Muscle of leg (tissue), 11 donors: ENCODE data around the gene LGALS3BP. TPM values are rescaled to one million over a fixed set of nuclear protein-coding genes. Genes with fewer than 3 reads are reported as not detected.
"Not testable (repeated sequence)": the region's sequence is repeated elsewhere in the genome, so short reads cannot be mapped to it uniquely, and the experiment has no call there.

Experiments used
- DNase-seq: peaks from one replicate; pipeline ENCODE4 v3.0.0; 2013
- H3K27ac ChIP-seq: one replicate; pipeline ENCODE4 v1.5.1; 2013; ENCODE audit warnings: mild to moderate bottlenecking, low read length, control low read depth
- H3K27me3 ChIP-seq: one replicate; pipeline ENCODE4 v1.6.1; 2013; ENCODE audit warnings: low read length; ENCODE audit not compliant: control insufficient read depth, insufficient read depth
- H3K36me3 ChIP-seq: one replicate; pipeline ENCODE4 v1.6.1; 2013; ENCODE audit warnings: low read length; ENCODE audit not compliant: control insufficient read depth, insufficient read depth
- H3K4me1 ChIP-seq: one replicate; pipeline ENCODE4 v1.6.1; 2013; ENCODE audit warnings: low read length; ENCODE audit not compliant: control insufficient read depth, insufficient read depth
- H3K4me3 ChIP-seq: one replicate; pipeline ENCODE4 v1.5.1; 2013; ENCODE audit warnings: low read length, control low read depth
- H3K9me3 ChIP-seq: replicated peaks from 2 replicates; pipeline ENCODE4 v1.6.1; 2013; ENCODE audit warnings: low read depth, low read length; ENCODE audit not compliant: control insufficient read depth
- WGBS: methylation state at CpG from one replicate; pipeline ENCODE4 v1.1.5; 2013; ENCODE audit warnings: missing lambda C conversion rate; ENCODE audit not compliant: insufficient coverage; 5-methylcytosine and 5-hydroxymethylcytosine counted together
- polyA plus RNA-seq, 8 donors: library from polyadenylated mRNA; unstranded; fragments of 120-200 nt; gene quantifications; one replicate each; pipeline versions ENCODE4 v1.2.1 to v1.2.3, GENCODE V29; 2013; ENCODE audit warnings: inconsistent platforms in 1 of 8, low replicate concordance in 1 of 8; ENCODE audit not compliant: insufficient read length in 8 of 8, insufficient read depth in 1 of 8
- total RNA-seq: library from RNA; stranded (reverse); fragments of 120-200 nt; gene quantifications from one replicate; pipeline ENCODE4 v1.2.4, GENCODE V29; 2013

The LGALS3BP gene
- total and polyA plus RNA-seq, 9 donors = 31.9 to 78.6 (median 57.4) TPM

DNA sequence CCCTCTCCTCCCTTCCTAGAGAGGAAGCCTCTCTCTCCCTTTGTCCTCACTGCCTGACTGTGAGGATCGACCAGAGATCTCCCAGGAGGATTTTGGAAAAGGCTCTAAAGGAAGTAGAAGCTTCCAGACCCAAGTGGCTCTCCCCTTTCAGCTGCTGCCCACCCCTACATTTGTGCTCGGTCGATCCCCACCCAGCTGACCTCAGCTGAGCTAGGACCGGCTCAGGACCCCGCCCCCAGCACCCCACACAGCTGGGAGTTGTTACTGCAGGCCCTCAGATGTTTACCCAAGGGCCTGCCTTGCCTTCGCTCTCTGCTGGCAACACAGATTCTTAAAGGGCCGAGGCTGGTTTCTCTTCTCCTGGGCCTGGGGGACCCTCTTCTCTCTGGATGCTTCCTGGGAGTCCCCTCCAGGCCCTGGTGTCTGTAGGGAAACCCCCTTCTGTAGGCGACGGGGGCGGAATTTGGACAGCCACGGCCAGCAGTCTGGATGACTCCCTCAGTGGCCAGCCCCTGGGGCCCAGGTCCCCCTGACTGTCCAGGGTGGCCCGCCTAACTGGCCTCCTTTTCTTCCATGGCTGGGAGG lies 27.7 kb downstream of the LGALS3BP start:
- Histone ChIP-seq H3K9me3 (peaks cover 15% of the 10 kb centered on the region), H3K36me3 (no peaks in the 10 kb centered on the region), H3K27ac (peak overlapping the region; percentile 42), H3K4me3 (no peak overlapping the region), H3K27me3 (peaks cover 6% of the 10 kb centered on the region), H3K4me1 (peaks cover 27% of the 10 kb centered on the region)
- WGBS = 33% methylated on average over 10 of the region's 12 CpGs
- DNase-seq = peak; percentile 76

DNA sequence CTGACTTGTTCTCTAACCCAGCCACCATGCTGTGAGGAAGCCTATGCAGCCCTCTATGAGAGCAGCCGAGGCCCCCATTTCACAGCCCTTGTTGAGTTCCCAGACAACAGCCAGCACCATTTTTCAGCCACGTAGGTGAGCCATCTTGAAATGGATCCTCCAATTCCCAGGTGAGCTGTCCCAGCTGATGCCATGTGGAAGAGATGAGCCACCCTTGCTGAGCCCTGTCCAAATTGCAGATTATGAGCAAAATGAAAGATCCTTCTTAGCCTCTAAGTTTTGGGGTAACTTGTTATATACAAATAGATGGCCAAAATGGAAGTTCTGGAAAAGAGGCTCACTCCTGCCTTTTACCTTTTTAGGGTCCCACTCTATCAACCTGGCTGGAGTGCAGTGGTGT lies 28.9 kb downstream of the LGALS3BP start:
- Histone ChIP-seq H3K4me1 (peaks cover 27% of the 10 kb centered on the region), H3K27ac (no peak overlapping the region), H3K36me3 (no peaks in the 10 kb centered on the region), H3K27me3 (peaks cover 5% of the 10 kb centered on the region), H3K4me3 (no peak overlapping the region), H3K9me3 (peaks cover 15% of the 10 kb centered on the region)
- WGBS = 100% methylated on average over 2 of the region's 2 CpGs
- DNase-seq = no peak

DNA sequence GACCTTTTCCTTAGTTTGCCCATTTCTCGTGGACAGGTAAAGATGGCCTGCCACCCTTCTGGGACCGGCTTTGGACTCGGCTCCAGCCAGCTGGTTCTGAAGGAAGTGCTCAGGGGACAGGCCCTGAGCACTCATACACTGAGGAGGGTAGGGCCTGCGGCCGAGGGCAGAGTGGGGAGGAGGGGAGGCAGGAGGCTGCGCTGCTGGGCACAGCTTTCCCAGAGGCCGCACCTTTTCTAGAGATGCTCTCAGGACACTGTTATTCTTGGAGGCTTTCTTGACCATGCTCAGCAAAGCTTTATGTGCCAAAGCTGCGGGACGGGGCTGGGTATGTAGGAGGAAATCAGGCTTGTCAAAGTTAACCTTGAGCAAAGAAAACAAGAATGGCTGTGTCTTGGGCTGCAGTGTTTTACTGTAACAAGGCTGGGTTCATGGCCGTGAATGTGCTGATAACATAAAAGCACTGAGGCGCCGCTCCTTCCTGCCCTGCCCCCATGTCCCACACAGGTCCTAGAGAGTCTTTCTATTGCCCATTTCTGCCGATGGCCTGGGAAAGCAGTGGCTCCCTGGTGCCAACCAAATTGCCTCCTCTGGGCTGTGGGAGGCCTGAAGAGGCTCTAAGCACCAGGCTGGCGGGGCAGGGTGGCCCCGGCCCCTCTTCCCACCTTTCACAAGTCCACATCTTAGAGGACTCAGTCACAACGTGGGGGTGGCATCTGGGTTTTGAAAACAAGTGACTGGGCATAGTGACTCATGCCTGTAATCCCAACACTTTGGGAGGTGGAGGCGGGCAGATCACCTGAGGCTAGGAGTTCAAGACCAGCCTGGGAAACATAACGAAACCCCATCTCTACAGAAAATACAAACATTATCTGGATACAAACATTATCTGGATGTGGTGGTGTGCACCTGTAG lies 32.2 kb downstream of the LGALS3BP start:
- no peak overlapping the region for H3K27ac ChIP-seq
- DNase-seq = no peak
- H3K36me3 ChIP-seq = no peaks in the 10 kb centered on the region
- WGBS = 68% methylated on average over 12 of the region's 18 CpGs
- H3K4me1 ChIP-seq = peaks cover 14% of the 10 kb centered on the region
- no peaks in the 10 kb centered on the region for H3K27me3 ChIP-seq
- H3K9me3 ChIP-seq = peaks cover 15% of the 10 kb centered on the region
- no peak overlapping the region for H3K4me3 ChIP-seq

DNA sequence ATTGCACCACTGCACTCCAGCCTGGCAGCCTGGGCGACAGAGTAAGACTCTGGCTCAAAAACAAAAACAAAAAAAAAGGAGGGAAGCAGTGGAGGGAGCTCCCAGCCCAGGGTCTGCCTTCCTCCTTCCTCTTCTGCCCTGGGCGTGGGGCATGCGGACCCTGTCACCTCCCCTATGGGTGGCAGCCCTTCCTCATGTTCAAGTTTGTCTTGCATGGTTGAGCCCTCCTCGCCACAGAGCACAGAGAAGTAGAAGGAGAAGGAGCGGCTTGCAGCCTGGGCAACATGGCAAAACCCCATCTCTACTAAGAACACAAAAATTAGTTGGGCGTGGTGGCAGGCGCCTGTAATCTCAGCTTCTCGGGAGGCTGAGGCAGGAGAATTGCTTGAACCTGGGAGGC lies 33.1 kb downstream of the LGALS3BP start:
- H3K36me3 ChIP-seq = no peaks in the 10 kb centered on the region
- peaks cover 15% of the 10 kb centered on the region for H3K9me3 ChIP-seq
- H3K4me1 ChIP-seq = peaks cover 6% of the 10 kb centered on the region
- no peak for DNase-seq
- no peak overlapping the region for H3K4me3 ChIP-seq
- WGBS = 80% methylated on average over 1 of the region's 8 CpGs
- H3K27me3 ChIP-seq = no peaks in the 10 kb centered on the region
- no peak overlapping the region for H3K27ac ChIP-seq

DNA sequence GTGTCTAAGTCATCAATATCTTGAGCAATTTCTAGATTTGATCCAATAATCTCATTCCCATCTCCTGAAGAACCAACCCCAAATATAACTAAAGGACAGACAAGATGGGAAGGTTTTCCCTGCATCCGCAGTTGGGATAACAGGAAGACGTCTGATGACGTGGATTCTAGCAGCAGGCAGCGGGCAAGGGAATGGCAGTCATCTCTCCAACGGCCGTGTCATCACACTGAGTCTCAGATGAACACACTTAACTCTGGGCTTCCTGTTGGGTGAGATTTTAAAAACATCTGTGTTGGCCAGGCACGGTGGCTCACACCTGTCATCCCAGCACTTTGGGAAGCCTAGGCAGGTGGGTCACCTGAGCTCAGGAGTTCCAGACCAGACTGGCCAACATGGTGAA lies 33.6 kb downstream of the LGALS3BP start:
- no peak for DNase-seq
- Histone ChIP-seq H3K27me3 (no peaks in the 10 kb centered on the region), H3K36me3 (no peaks in the 10 kb centered on the region), H3K4me1 (peaks cover 4% of the 10 kb centered on the region), H3K9me3 (peaks cover 13% of the 10 kb centered on the region), H3K27ac (no peak overlapping the region), H3K4me3 (no peak overlapping the region)
- 52% methylated on average over 7 of the region's 7 CpGs for WGBS

DNA sequence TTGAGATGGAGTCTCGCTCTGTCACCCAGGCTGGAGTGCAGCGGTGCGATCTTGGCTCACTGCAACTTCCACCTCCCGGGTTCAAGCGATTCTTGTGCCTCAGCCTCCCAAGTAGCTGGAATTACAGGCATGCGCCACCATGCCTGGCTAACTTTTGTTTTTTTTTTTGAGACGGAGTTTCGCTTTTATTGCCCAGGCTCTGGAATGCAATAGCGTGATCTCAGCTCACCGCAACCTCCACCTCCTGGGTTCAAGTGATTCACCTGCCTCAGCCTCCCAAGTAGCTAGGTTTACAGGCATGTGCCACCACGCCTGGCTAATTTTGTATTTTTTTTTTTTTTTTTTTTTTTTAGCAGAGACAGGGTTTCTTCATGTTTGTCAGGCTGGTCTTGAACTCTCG lies 34.3 kb downstream of the LGALS3BP start:
- H3K4me3 ChIP-seq, DNase-seq, H3K27me3 ChIP-seq, H3K36me3 ChIP-seq, H3K27ac ChIP-seq, H3K9me3 ChIP-seq, H3K4me1 ChIP-seq: not testable (repeated sequence)
- WGBS = 92% methylated on average over 9 of the region's 12 CpGs

DNA sequence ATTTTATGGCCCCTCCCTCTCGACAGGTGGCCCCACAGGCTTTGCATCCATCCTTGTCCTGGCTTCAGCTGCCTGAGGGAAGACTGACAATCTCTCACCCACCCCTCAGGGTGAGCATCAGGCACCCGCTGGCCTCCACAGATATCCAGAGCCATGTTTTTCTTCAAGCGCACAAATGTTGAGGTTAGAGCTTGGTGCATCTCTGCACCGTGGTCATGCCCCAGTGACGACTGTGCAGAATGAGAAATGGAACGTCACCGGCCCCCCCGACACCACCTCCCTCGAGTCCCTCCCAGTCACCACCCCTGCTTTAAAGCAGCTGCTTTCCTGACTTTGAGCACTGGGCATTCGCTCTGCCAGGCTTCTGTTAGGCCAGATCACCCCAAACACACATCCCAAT lies 34.8 kb downstream of the LGALS3BP start:
- Histone ChIP-seq H3K27ac (no peak overlapping the region), H3K27me3 (no peaks in the 10 kb centered on the region), H3K36me3 (no peaks in the 10 kb centered on the region), H3K4me3 (no peak overlapping the region), H3K9me3 (peaks cover 1% of the 10 kb centered on the region), H3K4me1 (peaks cover 11% of the 10 kb centered on the region)
- WGBS = 65% methylated on average over 7 of the region's 10 CpGs
- DNase-seq = no peak

DNA sequence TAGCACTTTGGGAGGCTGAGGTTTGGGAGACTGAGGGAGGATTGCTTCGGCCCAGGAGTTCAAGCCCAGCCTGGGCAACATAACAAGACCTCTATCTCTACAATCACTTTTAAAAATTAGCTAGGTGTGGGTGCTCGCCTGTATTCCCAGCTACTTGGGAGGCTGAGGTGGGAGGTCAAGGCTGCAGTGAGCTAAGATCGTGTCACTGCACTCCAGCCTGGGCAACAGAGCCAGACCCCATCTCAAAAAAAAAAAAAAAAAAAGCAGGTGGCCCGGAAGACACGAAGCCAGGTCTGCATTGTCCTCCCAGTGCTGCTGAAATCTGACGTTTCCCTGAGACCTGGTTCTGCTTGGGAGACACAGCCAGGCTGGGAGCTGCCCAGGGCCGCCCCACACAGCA lies 35.7 kb downstream of the LGALS3BP start:
- WGBS = 78% methylated on average over 2 of the region's 7 CpGs
- DNase-seq = no peak
- no peak overlapping the region for H3K27ac ChIP-seq
- no peaks in the 10 kb centered on the region for H3K27me3 ChIP-seq
- peaks cover 20% of the 10 kb centered on the region for H3K4me1 ChIP-seq
- no peak overlapping the region for H3K4me3 ChIP-seq
- no peaks in the 10 kb centered on the region for H3K36me3 ChIP-seq
- no peaks in the 10 kb centered on the region for H3K9me3 ChIP-seq

DNA sequence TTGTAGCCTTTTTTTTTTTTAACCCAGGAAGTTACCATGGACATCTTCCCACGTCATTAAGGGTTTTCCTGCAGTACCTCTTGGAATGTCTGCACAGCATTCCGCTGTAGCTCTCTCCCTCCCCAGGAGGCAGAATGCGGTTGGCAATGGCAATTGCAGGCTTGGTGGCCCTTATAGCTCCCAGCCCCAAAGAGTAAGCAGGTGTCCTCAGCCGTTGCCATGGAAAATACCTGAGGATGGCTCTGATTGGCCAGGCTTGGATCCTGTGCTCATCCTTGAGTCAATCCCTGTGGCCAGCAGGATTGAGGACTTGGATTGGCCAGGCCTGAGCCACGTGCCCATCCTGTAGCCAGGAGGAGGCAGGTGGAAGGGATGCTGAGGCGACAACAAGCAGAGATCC lies 39.0 kb downstream of the LGALS3BP start:
- peaks cover 35% of the 10 kb centered on the region for H3K4me1 ChIP-seq
- peak; percentile 32 for DNase-seq
- H3K9me3 ChIP-seq = no peaks in the 10 kb centered on the region
- no peaks in the 10 kb centered on the region for H3K36me3 ChIP-seq
- peak overlapping the region; percentile 8 for H3K27ac ChIP-seq
- 50% methylated on average over 6 of the region's 6 CpGs for WGBS
- no peak overlapping the region for H3K4me3 ChIP-seq
- H3K27me3 ChIP-seq = no peaks in the 10 kb centered on the region

DNA sequence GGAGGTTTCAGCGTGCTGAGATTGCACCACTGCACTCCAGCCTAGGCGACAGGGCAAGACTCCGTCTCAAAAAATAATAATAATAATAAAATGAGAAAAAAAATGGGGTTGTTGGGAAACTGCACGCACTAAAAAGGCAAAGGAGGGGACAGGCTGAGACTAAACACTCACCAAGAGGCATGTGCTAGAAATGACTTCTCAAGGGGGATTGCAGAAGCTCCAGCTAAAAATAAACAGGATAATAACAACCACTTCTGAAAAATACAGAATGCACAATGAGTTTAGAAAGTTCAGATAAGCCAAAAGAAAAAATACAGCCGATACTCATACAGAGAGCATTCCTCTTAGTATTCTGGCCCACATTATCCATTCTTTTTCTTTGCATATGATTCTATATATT lies 39.5 kb downstream of the LGALS3BP start:
- no peaks in the 10 kb centered on the region for H3K27me3 ChIP-seq
- H3K36me3 ChIP-seq = no peaks in the 10 kb centered on the region
- H3K9me3 ChIP-seq = no peaks in the 10 kb centered on the region
- peaks cover 39% of the 10 kb centered on the region for H3K4me1 ChIP-seq
- WGBS = no CpG with 5 or more reads among the region's 5 CpGs
- DNase-seq = peak; percentile 57
- H3K27ac ChIP-seq = no peak overlapping the region
- no peak overlapping the region for H3K4me3 ChIP-seq
